ENCODE data around the gene SYNE3.

DNA sequence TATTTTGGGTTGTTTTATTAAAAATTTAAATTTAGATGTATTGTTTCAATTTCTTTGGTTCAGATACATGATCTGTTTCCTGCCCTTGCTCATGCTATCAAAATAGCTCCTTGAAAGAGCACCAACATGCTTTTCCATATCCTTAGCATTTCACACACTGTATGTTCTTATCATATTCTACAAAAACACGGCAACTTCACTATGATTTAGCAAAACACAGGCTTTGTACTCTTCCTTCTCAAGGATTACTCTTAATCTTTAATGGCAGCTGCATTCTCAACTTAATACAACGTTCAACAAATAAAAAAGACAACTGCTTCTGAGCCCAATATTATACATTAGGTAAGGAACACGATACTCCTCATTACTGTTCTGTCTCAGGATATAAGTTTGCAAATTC lies 15.5 kb upstream of the SYNE3 start:
- TF ChIP-seq, protein P1, sequence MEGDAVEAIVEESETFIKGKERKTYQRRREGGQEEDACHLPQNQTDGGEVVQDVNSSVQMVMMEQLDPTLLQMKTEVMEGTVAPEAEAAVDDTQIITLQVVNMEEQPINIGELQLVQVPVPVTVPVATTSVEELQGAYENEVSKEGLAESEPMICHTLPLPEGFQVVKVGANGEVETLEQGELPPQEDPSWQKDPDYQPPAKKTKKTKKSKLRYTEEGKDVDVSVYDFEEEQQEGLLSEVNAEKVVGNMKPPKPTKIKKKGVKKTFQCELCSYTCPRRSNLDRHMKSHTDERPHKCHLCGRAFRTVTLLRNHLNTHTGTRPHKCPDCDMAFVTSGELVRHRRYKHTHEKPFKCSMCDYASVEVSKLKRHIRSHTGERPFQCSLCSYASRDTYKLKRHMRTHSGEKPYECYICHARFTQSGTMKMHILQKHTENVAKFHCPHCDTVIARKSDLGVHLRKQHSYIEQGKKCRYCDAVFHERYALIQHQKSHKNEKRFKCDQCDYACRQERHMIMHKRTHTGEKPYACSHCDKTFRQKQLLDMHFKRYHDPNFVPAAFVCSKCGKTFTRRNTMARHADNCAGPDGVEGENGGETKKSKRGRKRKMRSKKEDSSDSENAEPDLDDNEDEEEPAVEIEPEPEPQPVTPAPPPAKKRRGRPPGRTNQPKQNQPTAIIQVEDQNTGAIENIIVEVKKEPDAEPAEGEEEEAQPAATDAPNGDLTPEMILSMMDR (IDR thresholded peaks at IDR 0.05; ENCODE audit: insufficient read depth, low read length, poor library complexity, severe bottlenecking): no peak
- no peak for TF ChIP-seq EZH2phosphoT487 (conservative IDR thresholded peaks at IDR 0.05; ENCODE audit: low read length)

Data from SU-DHL-6 (cell line).